Upper lobe of left lung (tissue), 4 donors: ENCODE results near the gene EXPH5.

Source experiments
- CTCF ChIP-seq, 6 experiments: fragments of 450-650 bp in 4 of 6; fragments of 200-600 bp in 2 of 6; sonication (generic) in 2 of 6; IDR thresholded peaks; one replicate each; pipeline ENCODE4 v1.5.1; 2016 to 2019; ENCODE audit warnings: antibody characterized with exemption in 6 of 6
- EP300 ChIP-seq, 4 donors: sonication (generic); formaldehyde crosslinking; IDR thresholded peaks; one replicate each; pipeline ENCODE4 v1.5.1; 2017; ENCODE audit warnings: antibody characterized with exemption in 4 of 4, control low read depth in 2 of 4
- POLR2A ChIP-seq, 4 donors: fragments of 450-650 bp; IDR thresholded peaks; one replicate each; pipeline ENCODE4 v1.5.1; 2016 to 2017; ENCODE audit warnings: antibody characterized with exemption in 4 of 4, mild to moderate bottlenecking in 2 of 4

DNA sequence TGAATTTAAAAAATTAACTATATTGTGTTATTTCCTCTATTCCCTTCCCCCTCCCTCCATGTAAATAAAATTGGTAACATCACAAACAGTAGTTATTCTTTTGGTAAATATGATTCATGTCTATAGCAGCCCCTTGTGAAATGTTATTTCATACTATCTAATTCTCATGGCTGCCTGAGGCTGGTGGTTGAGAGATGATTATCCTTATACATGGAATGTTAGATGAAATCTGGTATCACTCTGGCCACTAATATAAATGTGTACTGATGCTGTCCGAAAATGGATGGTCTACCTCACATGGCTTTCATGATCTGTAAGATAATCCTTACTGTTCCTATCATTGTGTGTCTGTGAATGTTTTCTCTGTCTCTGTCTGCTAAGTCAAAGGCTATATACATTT is 25.0 kb upstream of the EXPH5 start:
- TF ChIP-seq EP300 (IDR thresholded peaks at IDR 0.05) = no peak
- no peak for TF ChIP-seq CTCF (IDR thresholded peaks at IDR 0.05)
- TF ChIP-seq POLR2A (IDR thresholded peaks at IDR 0.05) = no peak
